ENCODE data around the gene PPP2R5D. TPM values are rescaled to one million over a fixed set of nuclear protein-coding genes. Genes with fewer than 3 reads are reported as not detected.

Gene PPP2R5D
- polyA plus RNA-seq, 2 of the 4 experiments (the other 2 are of a cell fraction), result 26.5 to 34.6 TPM

GRCh38 chr6:42958125-42958524, 26.2 kb upstream of the PPP2R5D start (continued):
- TF ChIP-seq CTCF (IDR thresholded peaks at IDR 0.05) (no peak), HEYL (CRISPR knock-in tag; IDR thresholded peaks at IDR 0.05) (no peak)

GRCh38 chr6:42959917-42960242, 24.5 kb upstream of the PPP2R5D start:
- no peak for FAIRE-seq
- Histone ChIP-seq H3K4me2 (peak overlapping the region; percentile 95), H3K27ac (no peak overlapping the region), H3K9me3 (no peaks in the 10 kb centered on the region), H3K4me1 (peaks cover 8% of the 10 kb centered on the region; the same call in 1 of the 3 replicates), H3K4me3 (peak overlapping the region; percentile 38; the same call in 2 of the 3 replicates)
- CTCF ChIA-PET, result interaction anchor here (0.9 to 1.4 kb wide), 2 partner anchors 15 to 184 kb away, joined by 3 read pairs; no protein-coding TSS in a partner anchor
- WGBS (ENCODE audit: missing lambda C conversion rate), result 73% methylated on average over 13 of the region's 13 CpGs
- no peak for DNase-seq (ENCODE audit: low read depth in 1 of 2, low spot score in 1 of 2)
- POLR2A ChIA-PET, result no interaction called here
- ATAC-seq, result no peak
- no peak for TF ChIP-seq SREBF2 (IDR thresholded peaks at IDR 0.05)
- no peak for TF ChIP-seq JUN (IDR thresholded peaks at IDR 0.05)
- no peak for TF ChIP-seq POLR2A (IDR thresholded peaks at IDR 0.05; ENCODE audit: low read length)
- no peak for TF ChIP-seq ATOH8 (CRISPR knock-in tag; IDR thresholded peaks at IDR 0.05; ENCODE audit: low read depth)

- H3K4me2 ChIP-seq, result peak within 1 kb of the TSS; percentile 95
- no peaks in the 10 kb centered on the region for H3K9me3 ChIP-seq
- H3K4me1 ChIP-seq, result peaks cover 8% of the 10 kb centered on the region; the same call in 1 of the 3 replicates
- H3K4me3 ChIP-seq, result peak within 1 kb of the TSS; percentile 38
- DNase-seq (ENCODE audit: low read depth in 1 of 2, low spot score in 1 of 2) (peak in 1 of 2 experiments; percentile 14), FAIRE-seq (no peak), ATAC-seq (peak; percentile 79 to 81)
- CTCF ChIA-PET, result interaction anchor here (0.9 to 1.4 kb wide), 2 partner anchors 15 to 184 kb away, joined by 3 read pairs; no protein-coding TSS in a partner anchor
- POLR2A ChIA-PET, result no interaction called here
- H3K27ac ChIP-seq, result peak within 1 kb of the TSS in 1 of 2 experiments; percentile 58; a peak in 2 of 6 replicates
- 60% methylated on average over 10 of the region's 62 CpGs for WGBS (ENCODE audit: missing lambda C conversion rate)
- 0 out of 2 replicates have a peak, but pooled peaks have one; percentile 15 for TF ChIP-seq MAX (IDR thresholded peaks at IDR 0.05)
- no peak for TF ChIP-seq KDM5A (IDR thresholded peaks at IDR 0.05)
- no peak for TF ChIP-seq EP300 (IDR thresholded peaks at IDR 0.05)
These were observed 23.9 kb upstream of the PPP2R5D start, which contains the start of gene GNMT for GRCh38 chr6:42960243-42961019. Gene GNMT, plus strand, starts transcription at chr6:42960754. Its CDS starts 14 bp downstream, at chr6:42960768.

GRCh38 chr6:42961020-42961470, 23.3 kb upstream of the PPP2R5D start:
- DNase-seq (ENCODE audit: low read depth in 1 of 2, low spot score in 1 of 2), result no peak
- H3K4me2 ChIP-seq, result peak overlapping the region; percentile 95
- peak overlapping the region; percentile 38 for H3K4me3 ChIP-seq
- H3K9me3 ChIP-seq, result no peaks in the 10 kb centered on the region
- peaks cover 8% of the 10 kb centered on the region; the same call in 1 of the 3 replicates for H3K4me1 ChIP-seq
- CTCF ChIA-PET, result interaction anchor here (0.7 kb wide), 2 partner anchors 32 to 879 kb away, joined by 3 read pairs; partner anchors contain the start of gene CNPY3
- POLR2A ChIA-PET, result no interaction called here
- ATAC-seq, result peak in 1 of 2 experiments; percentile 40; a peak in 2 of 6 replicates
- peak overlapping the region in 1 of 2 experiments; percentile 58; a peak in 2 of 6 replicates for H3K27ac ChIP-seq
- no peak for TF ChIP-seq JUNB (IDR thresholded peaks at IDR 0.05)
- FAIRE-seq, result no peak
- 77% methylated on average over 6 of the region's 15 CpGs for WGBS (ENCODE audit: missing lambda C conversion rate)

- Histone ChIP-seq H3K4me3 (no peak overlapping the region), H3K4me2 (no peak overlapping the region), H3K9me3 (no peaks in the 10 kb centered on the region), H3K27ac (no peak overlapping the region), H3K4me1 (peaks cover 8% of the 10 kb centered on the region; the same call in 1 of the 3 replicates)
- CTCF ChIA-PET, result no interaction called here
- TF ChIP-seq RARB (CRISPR knock-in tag; IDR thresholded peaks at IDR 0.05) (no peak), POLR2A (IDR thresholded peaks at IDR 0.05; ENCODE audit: low read length) (no peak), EHF (CRISPR knock-in tag; IDR thresholded peaks at IDR 0.05) (no peak), RAD21 (conservative IDR thresholded peaks at IDR 0.05 in 1 of 2, IDR thresholded peaks at IDR 0.05 in 1 of 2) (no peak), SMC3 (IDR thresholded peaks at IDR 0.05) (no peak), CBX2 (IDR thresholded peaks at IDR 0.05; ENCODE audit: borderline replicate concordance, low read depth) (no peak), HMGXB4 (CRISPR knock-in tag; IDR thresholded peaks at IDR 0.05; ENCODE audit: borderline replicate concordance) (no peak)
- no peak for DNase-seq (ENCODE audit: low read depth in 1 of 2, low spot score in 1 of 2)
- no peak for FAIRE-seq
- 92% methylated on average over 11 of the region's 12 CpGs for WGBS (ENCODE audit: missing lambda C conversion rate)
- POLR2A ChIA-PET, result no interaction called here
- ATAC-seq, result no peak
These were observed 22.3 kb upstream of the PPP2R5D start for GRCh38 chr6:42962096-42962495.
